Measurements from ENCODE around the gene LAMC1. TPM values are rescaled to one million over a fixed set of nuclear protein-coding genes. Genes with fewer than 3 reads are reported as not detected.

The LAMC1 gene
- total RNA-seq, 1 experiment from 2014 or later = 61.2 TPM

DNA sequence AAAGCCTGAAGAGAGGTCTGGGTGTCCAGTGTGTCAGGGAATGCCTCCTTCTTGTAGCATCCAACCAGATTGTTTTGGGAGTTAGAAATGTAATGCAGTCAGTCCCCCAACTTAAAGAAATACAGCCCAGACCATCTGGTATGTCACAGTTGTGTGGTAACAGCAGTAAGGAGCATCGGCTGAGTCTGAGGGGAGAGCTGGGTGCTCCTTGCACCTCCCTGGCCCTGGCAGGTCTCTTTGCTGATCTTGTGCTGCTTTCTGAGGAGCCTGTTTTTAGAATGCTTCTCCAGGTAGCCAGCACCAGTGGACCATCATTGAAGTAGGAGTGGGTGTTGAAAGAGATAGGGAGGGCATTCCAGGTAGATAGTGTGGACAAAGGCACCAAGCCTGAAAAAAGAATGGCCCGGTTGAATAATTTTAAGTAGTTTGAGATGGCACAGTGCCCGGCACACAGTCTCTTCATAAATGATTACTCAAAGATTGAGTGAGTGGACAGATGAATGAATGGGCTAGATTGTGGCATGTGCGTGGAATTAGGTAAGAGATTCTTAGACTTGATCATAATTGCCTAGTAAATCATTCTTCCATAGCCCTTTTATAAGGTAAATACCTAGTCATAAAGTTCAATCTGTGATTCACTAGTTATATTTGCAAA, 46.5 kb downstream of the LAMC1 start (continued):
- TF ChIP-seq ZNF274 (IDR thresholded peaks at IDR 0.05; ENCODE audit: low read depth, low read length) = no peak
- TF ChIP-seq ELF1 (IDR thresholded peaks at IDR 0.05; ENCODE audit: borderline replicate concordance, low read depth) = no peak
- no peak for TF ChIP-seq ZBTB33 (IDR thresholded peaks at IDR 0.05; ENCODE audit: extremely low read depth, insufficient replicate concordance, low read length)
- TF ChIP-seq POLR2AphosphoS5 (IDR thresholded peaks at IDR 0.05; ENCODE audit: low read depth, low read length) = no peak

GRCh38 chr1:183070234-183070922, 47.2 kb downstream of the LAMC1 start:
- no peaks in the 10 kb centered on the region for H3K9me3 ChIP-seq (ENCODE audit: control insufficient read depth in 1 of 2, insufficient read depth in 1 of 2, low read depth in 1 of 2, low read length in 2 of 2)
- H2AFZ ChIP-seq (ENCODE audit: low read depth, low read length, poor library complexity, severe bottlenecking) = no peak overlapping the region
- peaks cover 26 to 29% of the 10 kb centered on the region in 2 experiments for H3K4me1 ChIP-seq (ENCODE audit: control insufficient read depth in 1 of 2, insufficient read depth in 2 of 2, low read length in 2 of 2)
- ChIA-PET CTCF (no interaction called here), POLR2A (no interaction called here), RAD21 (ENCODE audit: low non-redundant PET in 1 of 2, low total read pairs in 2 of 2, uncharacterized antibody in 2 of 2, unreplicated experiment in 2 of 2) (no interaction called here)
- peaks cover 60% of the 10 kb centered on the region for H3K79me2 ChIP-seq (ENCODE audit: insufficient read depth, low read length)
- DNase-seq (ENCODE audit: low read depth, low spot score) (no peak), ATAC-seq (peak; percentile 22; the same call in 1 of the 2 replicates)
- H3K27ac ChIP-seq (ENCODE audit: low read depth, low read length) = no peak overlapping the region
- intact Hi-C loops (cut with micrococcal nuclease) = no loop called here
- peak overlapping the region; percentile 42 for H3K4me2 ChIP-seq (ENCODE audit: low read length)
- H3K36me3 ChIP-seq (ENCODE audit: control insufficient read depth in 1 of 2, insufficient read depth in 2 of 2, low read length in 2 of 2) = no peaks in the 10 kb centered on the region
- H3K9me2 ChIP-seq (ENCODE audit: insufficient read depth) = no peaks in the 10 kb centered on the region
- no peaks in the 10 kb centered on the region for H3K27me3 ChIP-seq (ENCODE audit: insufficient read depth, low read length)
- no TSS peak for BruUV-seq (replicated peaks)
- H3K9ac ChIP-seq (ENCODE audit: low read length) = no peak overlapping the region
- H3K4me3 ChIP-seq (replicated peaks in 1 of 2; ENCODE audit: low read depth in 1 of 2, low read length in 2 of 2) = no peak overlapping the region
- no peaks in the 10 kb centered on the region; the same call in 1 of the 2 replicates for H4K20me1 ChIP-seq (ENCODE audit: insufficient read depth)
- no peak for TF ChIP-seq POLR2AphosphoS5 (IDR thresholded peaks at IDR 0.05; ENCODE audit: low read depth, low read length)
- TF ChIP-seq SRF (IDR thresholded peaks at IDR 0.05; ENCODE audit: low read depth) = no peak

Data from HCT116 (cell line).